Activated naive CD8-positive, alpha-beta T cell (primary cell): Measurements from ENCODE around the gene SETD2.
"Not testable (repeated sequence)": the region's sequence is repeated elsewhere in the genome, so short reads cannot be mapped to it uniquely, and the experiment has no call there.

Experiments used
- H3K27ac Mint-ChIP-seq: one replicate; pipeline ENCODE4 v1.8.0; 2021; ENCODE audit warnings: mixed read lengths
- H3K27me3 Mint-ChIP-seq: one replicate; pipeline ENCODE4 v1.8.0; 2021; ENCODE audit warnings: mixed read lengths
- H3K36me3 Mint-ChIP-seq: one replicate; pipeline ENCODE4 v1.8.0; 2021; ENCODE audit warnings: mixed read lengths
- H3K4me1 Mint-ChIP-seq: one replicate; pipeline ENCODE4 v1.8.0; 2021; ENCODE audit warnings: low read depth, mixed read lengths
- H3K4me3 Mint-ChIP-seq: one replicate; pipeline ENCODE4 v1.8.0; 2021; ENCODE audit warnings: mild to moderate bottlenecking, mixed read lengths
- H3K9me3 Mint-ChIP-seq: one replicate; pipeline ENCODE4 v1.8.0; 2021; ENCODE audit warnings: low read depth, mixed read lengths

The SETD2 gene

DNA sequence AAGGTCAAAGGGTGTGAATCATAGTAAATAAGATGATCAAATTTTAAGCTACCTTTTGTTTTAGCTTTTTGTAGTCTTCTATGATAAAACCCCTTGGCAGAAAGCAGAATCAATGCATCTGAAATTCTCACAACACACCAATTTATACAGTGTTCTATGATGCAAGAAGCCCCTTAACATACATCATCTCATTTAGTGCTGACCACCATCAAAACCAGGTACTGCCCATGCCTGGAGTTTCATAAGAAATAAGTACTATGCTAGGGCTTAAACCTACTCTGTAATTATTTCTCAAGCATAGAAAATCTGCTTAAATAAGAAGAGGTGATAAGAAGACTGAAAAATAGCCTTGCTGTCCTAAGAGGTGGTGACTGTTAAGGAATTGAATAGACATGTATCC, 116.8 kb downstream of the SETD2 start:
- peak overlapping the region; percentile 51 for H3K27ac Mint-ChIP-seq
- H3K27me3 Mint-ChIP-seq = no peaks in the 10 kb centered on the region

DNA sequence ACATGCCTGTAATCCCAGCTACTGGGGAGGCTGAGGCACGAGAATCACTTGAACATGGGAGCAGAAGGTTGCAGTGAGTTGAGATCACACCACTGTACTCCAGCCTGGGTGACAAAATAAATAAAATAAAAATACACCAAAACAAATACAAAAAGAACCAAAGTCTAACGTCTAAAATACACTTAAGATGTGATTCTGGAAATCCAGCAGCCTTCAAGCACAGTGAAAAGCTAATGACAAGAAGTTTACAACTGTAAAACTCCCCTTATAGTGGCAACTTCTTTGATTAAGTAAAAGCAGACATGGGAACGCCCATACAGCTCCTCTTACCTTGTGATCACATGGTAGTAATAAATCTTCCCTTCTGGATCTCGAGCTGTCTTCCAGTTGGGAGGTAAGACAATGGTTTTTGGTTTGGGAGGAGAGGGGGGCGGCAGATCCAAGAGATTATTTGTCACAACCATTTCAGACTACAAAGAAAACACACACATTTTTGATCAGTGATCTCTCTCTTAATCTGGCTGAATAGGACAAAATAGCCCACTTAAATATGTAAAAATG, 121.6 kb downstream of the SETD2 start:
- H3K27ac Mint-ChIP-seq = peak overlapping the region; percentile 30
- peaks cover 4% of the 10 kb centered on the region for H3K9me3 Mint-ChIP-seq
- peaks cover 10% of the 10 kb centered on the region for H3K36me3 Mint-ChIP-seq
- no peak overlapping the region for H3K4me3 Mint-ChIP-seq
- no peaks in the 10 kb centered on the region for H3K27me3 Mint-ChIP-seq
- H3K4me1 Mint-ChIP-seq = peaks cover 27% of the 10 kb centered on the region

More for the DNA sequence above, 116.8 kb downstream of the SETD2 start:
- Mint-ChIP-seq H3K4me3 (no peak overlapping the region), H3K9me3 (no peaks in the 10 kb centered on the region), H3K4me1 (peaks cover 13% of the 10 kb centered on the region), H3K36me3 (peaks cover 2% of the 10 kb centered on the region)

DNA sequence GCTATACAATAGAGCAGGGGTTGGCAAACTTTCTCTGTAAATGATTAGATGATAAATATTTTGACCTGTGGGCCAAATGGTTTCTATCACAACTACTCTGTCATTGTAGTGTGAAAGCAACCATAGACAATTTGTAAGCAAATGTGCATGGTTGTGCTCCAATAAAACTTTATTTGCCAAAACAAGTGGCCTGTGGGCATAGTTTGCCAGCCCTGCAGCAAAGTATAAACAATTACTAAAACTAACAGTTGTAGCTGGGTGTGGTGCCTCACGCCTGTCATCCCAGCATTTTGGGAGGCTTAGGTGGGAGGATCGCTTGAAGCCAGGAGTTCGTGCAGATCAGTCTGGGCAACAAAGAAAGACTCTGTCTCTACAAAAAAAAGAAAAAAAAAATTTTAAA, 122.8 kb downstream of the SETD2 start:
- Mint-ChIP-seq H3K9me3 (peaks cover 4% of the 10 kb centered on the region), H3K27me3 (no peaks in the 10 kb centered on the region), H3K36me3 (peaks cover 12% of the 10 kb centered on the region), H3K4me1 (peaks cover 29% of the 10 kb centered on the region), H3K27ac (no peak overlapping the region), H3K4me3 (no peak overlapping the region)

DNA sequence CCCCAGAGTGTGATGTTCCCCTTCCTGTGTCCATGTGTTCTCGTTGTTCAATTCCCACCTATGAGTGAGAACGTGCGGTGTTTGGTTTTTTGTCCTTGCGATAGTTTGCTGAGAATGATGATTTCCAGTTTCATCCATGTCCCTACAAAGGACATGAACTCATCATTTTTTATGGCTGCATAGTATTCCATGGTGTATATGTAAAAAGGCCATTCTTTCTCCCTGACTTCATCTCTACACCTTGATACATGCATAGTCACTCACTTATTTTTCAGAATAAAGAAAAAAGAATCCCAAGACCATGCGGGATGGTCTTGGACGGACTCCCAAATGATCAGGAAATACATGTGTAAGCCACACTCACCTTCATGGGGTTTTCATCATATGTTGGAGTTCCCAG, 126.6 kb downstream of the SETD2 start:
- H3K4me3 Mint-ChIP-seq = peak overlapping the region; percentile 62
- peaks cover 21% of the 10 kb centered on the region for H3K36me3 Mint-ChIP-seq
- H3K9me3 Mint-ChIP-seq, H3K27me3 Mint-ChIP-seq: not testable (repeated sequence)
- H3K27ac Mint-ChIP-seq = peak overlapping the region; percentile 94
- peaks cover 44% of the 10 kb centered on the region for H3K4me1 Mint-ChIP-seq

DNA sequence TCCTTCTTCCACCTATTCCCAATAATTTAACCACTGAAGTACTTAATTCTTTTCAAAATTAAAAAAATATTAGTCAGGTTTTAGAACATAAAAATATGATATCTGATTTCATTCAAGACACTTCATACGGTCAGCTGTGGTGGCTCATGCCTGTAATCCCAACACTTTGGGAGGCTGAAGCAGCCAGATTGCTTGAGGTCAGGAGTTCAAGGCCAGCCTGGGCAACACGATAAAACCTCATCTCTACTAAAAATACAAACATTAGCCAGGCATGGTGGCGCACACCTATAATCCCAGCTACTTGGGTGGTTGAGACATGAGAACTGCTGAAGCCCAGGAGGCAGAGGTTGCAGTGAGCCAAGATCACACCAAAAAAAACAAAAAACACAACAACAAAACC, 127.8 kb downstream of the SETD2 start:
- H3K9me3 Mint-ChIP-seq = peaks cover 4% of the 10 kb centered on the region
- H3K36me3 Mint-ChIP-seq = peaks cover 21% of the 10 kb centered on the region
- H3K4me1 Mint-ChIP-seq = peaks cover 54% of the 10 kb centered on the region
- H3K27me3 Mint-ChIP-seq = no peaks in the 10 kb centered on the region
- H3K4me3 Mint-ChIP-seq = no peak overlapping the region
- H3K27ac Mint-ChIP-seq = no peak overlapping the region

DNA sequence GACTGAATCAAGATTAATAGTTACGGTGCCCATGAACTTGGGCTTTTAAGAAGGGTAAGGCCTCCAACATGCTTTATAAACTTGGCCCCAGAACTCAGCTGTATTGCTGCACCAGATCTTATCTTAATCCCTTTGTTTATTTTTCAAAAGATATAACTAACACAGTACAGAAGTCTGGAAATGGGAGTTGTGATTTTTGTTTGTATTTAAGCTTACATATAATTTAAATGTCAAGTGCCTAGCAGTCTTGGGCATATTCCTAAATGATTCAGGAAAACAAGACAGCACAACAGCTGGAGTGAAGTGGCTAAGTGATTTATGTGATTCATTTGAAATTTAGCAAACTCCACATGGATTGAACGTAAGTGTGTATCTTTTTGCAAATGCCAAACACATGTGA, 128.3 kb downstream of the SETD2 start:
- H3K27me3 Mint-ChIP-seq = no peaks in the 10 kb centered on the region
- peak overlapping the region; percentile 78 for H3K27ac Mint-ChIP-seq
- H3K36me3 Mint-ChIP-seq = peaks cover 21% of the 10 kb centered on the region
- H3K9me3 Mint-ChIP-seq = peaks cover 4% of the 10 kb centered on the region
- H3K4me1 Mint-ChIP-seq = peaks cover 59% of the 10 kb centered on the region
- H3K4me3 Mint-ChIP-seq = no peak overlapping the region

DNA sequence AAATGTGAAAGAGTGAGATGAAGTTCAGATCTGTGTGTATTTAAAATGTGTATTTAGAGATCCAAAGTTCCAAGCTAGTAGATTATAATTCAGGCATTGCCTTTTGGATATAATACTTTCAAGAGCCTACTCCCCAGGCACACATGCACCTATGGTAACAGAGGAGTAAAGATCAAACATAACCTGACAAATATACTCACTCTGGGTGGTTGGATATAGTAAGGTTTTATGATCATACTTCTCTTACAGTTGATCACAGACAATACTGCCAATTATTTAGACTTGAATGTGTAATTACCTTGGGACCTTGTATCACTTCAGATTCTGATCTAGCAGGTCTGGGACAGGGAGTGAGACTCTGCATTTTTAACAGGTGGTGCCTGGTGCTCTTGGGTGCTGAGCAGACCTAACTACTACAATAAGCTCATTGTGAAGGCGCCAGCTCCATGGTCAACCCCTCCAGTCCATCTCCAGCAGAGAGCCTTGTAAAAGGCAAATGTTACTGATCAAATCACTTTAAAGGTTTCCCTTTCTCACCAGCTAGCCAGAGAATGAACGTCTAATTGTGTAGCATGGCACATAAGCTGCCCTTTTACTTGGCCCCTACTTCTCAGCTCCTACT, 128.9 kb downstream of the SETD2 start:
- Mint-ChIP-seq H3K4me1 (peaks cover 61% of the 10 kb centered on the region), H3K27me3 (no peaks in the 10 kb centered on the region), H3K9me3 (peaks cover 4% of the 10 kb centered on the region), H3K27ac (peak overlapping the region; percentile 78), H3K4me3 (no peak overlapping the region), H3K36me3 (peaks cover 18% of the 10 kb centered on the region)

DNA sequence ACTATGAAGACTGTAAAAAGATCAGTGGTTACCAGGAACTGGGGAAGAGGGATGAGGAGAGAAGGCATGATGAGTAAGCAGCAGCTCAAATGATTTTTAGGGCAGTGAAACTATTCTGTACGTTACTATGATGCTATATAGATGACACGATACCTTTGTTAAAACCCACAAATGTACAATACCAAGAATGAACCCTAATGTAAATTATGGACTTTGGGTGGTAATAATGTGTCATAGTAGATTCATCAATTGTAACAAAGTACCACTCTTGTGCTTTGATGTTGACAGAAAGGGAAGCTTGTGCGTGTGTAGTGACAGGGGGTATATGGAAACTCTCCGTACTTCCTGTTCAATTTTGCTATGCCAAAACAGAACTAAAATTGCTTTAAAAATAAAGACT, 132.9 kb downstream of the SETD2 start:
- H3K36me3 Mint-ChIP-seq, H3K9me3 Mint-ChIP-seq, H3K27me3 Mint-ChIP-seq: not testable (repeated sequence)
- peak overlapping the region; percentile 78 for H3K4me3 Mint-ChIP-seq
- H3K27ac Mint-ChIP-seq = peak overlapping the region; percentile 97
- H3K4me1 Mint-ChIP-seq = peaks cover 52% of the 10 kb centered on the region

DNA sequence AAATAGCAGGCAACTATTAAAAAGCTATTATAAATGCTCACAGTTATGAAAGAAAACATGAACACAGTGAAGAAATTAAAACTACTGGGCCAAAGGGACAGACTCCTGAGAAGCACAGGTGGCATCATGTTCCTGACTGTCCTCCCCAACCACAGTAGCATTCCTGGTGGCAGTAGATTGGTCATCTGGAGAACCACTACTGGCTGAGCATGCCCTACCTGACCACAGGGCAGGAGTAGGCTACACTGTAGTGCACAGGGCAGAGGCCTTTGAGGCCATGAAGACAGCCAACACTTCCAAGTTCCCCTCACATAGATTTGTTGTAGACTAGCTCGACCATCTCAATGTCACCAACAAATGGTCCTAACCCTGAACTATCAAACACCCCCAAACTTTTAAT, 135.2 kb downstream of the SETD2 start:
- no peaks in the 10 kb centered on the region for H3K9me3 Mint-ChIP-seq
- H3K27ac Mint-ChIP-seq = peak overlapping the region; percentile 41
- no peak overlapping the region for H3K4me3 Mint-ChIP-seq
- H3K36me3 Mint-ChIP-seq = no peaks in the 10 kb centered on the region
- H3K27me3 Mint-ChIP-seq = no peaks in the 10 kb centered on the region
- peaks cover 56% of the 10 kb centered on the region for H3K4me1 Mint-ChIP-seq

DNA sequence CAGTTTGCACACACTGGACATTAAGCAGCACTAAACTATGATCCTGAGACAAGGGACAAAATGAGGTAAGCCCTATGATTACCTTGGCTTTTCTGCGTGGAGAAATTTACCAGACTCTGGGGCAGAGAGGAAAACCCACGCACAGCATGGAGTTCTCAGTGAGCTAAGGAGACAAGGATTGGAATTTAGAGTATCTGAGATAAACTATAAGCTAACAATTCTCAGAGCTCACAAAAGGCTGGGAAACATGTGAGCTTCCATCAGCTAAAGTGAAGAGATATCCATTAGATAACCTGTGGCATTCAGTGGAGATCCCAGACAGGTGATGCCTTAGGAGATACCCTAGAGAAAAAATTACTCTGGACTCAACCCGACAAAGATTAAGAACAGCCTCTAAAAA, 135.8 kb downstream of the SETD2 start:
- Mint-ChIP-seq H3K4me1 (peaks cover 53% of the 10 kb centered on the region), H3K4me3 (no peak overlapping the region), H3K27me3 (no peaks in the 10 kb centered on the region), H3K9me3 (no peaks in the 10 kb centered on the region), H3K27ac (peak overlapping the region; percentile 41), H3K36me3 (no peaks in the 10 kb centered on the region)

DNA sequence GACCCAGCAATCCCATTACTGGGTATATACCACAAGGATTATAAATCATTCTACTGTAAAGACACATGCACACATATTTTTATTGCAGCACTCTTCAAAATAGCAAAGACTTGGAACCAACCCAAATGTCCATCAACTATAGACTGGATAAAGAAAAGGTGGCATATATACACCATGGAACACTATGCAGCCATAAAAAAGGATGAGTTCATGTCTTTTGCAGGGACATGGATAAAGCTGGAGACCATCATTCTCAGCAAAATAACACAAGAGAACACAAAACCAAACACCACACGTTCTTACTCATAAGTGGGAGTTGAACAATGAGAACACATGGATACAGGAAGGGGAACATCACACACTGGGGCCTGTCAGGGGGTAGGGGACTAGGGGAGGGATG, 137.5 kb downstream of the SETD2 start:
- not testable (repeated sequence) for H3K9me3 Mint-ChIP-seq, H3K27me3 Mint-ChIP-seq, H3K27ac Mint-ChIP-seq, H3K36me3 Mint-ChIP-seq, H3K4me3 Mint-ChIP-seq
- peaks cover 46% of the 10 kb centered on the region for H3K4me1 Mint-ChIP-seq

DNA sequence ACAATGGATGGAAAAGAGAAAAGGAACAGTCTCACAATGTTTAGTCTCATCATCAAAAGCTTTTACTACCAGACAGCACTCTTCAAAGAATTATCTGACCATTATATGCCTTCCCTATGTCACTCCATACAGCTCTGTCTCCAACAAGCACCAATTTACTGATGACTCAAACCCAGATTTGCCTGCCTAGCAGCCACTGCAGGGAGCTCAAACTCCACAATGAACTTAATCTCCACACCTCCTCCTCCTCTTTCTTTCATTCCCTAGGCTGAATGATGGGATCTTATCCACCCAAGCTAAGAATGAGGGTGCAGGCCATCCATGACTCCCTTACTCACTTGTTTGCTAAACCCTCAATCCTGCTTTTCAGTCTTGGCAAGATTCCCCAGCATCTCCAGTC, 139.0 kb downstream of the SETD2 start:
- H3K27ac Mint-ChIP-seq = peak overlapping the region; percentile 51
- no peaks in the 10 kb centered on the region for H3K27me3 Mint-ChIP-seq
- peaks cover 39% of the 10 kb centered on the region for H3K4me1 Mint-ChIP-seq
- H3K9me3 Mint-ChIP-seq = no peaks in the 10 kb centered on the region
- no peak overlapping the region for H3K4me3 Mint-ChIP-seq
- no peaks in the 10 kb centered on the region for H3K36me3 Mint-ChIP-seq

DNA sequence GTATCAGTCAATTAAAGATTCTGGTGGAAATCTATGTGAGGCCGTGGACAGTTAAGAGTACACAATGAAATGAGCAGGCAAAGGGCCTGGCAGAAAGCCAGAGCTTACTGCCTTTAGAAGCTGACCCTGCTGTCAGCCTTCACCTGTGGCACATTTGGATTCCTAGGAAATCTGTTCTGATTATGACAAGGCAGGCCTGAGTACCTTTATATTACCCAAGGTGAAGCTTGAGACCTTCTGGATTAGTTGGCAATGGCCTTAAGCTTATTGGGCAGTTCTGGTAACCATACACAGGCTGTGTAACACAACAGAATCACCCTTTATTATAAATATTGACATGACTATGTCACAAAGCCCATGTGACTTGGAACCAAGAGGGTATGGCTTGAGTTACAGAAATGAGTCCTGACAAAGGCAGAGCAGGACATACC, 141.3 kb downstream of the SETD2 start:
- no peaks in the 10 kb centered on the region for H3K9me3 Mint-ChIP-seq
- H3K4me3 Mint-ChIP-seq = no peak overlapping the region
- H3K36me3 Mint-ChIP-seq = peaks cover 9% of the 10 kb centered on the region
- no peaks in the 10 kb centered on the region for H3K27me3 Mint-ChIP-seq
- peaks cover 52% of the 10 kb centered on the region for H3K4me1 Mint-ChIP-seq
- peak overlapping the region; percentile 37 for H3K27ac Mint-ChIP-seq

DNA sequence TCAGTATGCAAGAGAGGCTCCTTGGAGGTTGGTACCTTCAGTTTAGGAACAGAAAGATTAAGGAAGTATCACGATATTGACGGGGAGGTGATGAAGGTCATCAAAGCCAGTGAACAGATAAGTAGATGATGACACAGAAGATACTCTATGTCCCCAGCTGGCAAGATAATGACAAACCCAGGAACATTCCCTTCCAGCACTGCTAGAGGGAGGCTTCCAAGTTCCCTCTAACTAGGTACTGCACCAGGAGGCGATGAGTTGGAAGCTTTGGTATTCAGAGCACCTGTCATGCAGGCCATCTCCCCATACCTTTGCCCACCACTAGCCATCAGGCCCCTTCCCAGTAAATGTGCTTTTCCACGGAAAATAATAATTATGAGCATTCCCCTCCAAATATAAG, 143.6 kb downstream of the SETD2 start:
- H3K36me3 Mint-ChIP-seq = peaks cover 12% of the 10 kb centered on the region
- no peaks in the 10 kb centered on the region for H3K9me3 Mint-ChIP-seq
- H3K27me3 Mint-ChIP-seq = no peaks in the 10 kb centered on the region
- H3K27ac Mint-ChIP-seq = peak overlapping the region; percentile 35
- no peak overlapping the region for H3K4me3 Mint-ChIP-seq
- peaks cover 56% of the 10 kb centered on the region for H3K4me1 Mint-ChIP-seq

DNA sequence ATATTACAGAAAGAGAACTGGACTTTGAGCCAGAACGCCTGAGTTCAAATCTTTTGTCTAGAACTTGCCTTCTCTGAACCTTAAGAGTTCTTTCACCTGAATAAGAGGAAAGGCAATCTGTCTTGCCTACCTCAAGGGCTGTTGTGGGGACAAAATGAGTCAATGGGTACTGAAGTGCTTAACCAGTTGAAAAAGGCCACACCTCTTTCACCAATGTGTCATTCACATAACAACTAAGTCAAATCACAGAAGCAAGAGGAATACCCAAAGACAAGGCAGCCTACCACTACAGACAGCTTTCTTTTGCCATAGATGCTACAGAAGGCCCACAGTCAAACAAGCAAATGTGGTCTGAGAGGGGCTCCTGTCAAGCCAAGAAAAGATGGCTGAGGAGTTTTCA, 144.7 kb downstream of the SETD2 start:
- Mint-ChIP-seq H3K27me3 (no peaks in the 10 kb centered on the region), H3K4me3 (peak overlapping the region; percentile 46), H3K36me3 (peaks cover 12% of the 10 kb centered on the region), H3K27ac (peak overlapping the region; percentile 67), H3K4me1 (peaks cover 48% of the 10 kb centered on the region), H3K9me3 (no peaks in the 10 kb centered on the region)

DNA sequence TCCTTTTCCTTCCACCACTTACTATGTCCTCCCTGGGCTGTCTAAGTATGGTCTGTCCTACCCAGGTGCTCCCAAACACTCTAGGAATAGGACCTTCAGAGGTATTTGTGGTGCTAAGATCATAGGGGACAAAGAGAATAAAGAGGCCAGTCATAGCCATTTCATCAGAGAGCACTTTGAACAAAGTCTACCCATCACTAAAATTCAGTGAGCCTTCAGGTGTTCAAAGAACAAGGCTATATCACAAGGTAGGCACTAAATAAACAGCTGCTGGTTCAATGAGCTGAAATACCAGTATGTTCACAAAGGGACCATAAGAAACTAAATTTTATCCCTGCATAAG, 145.7 kb downstream of the SETD2 start:
- H3K9me3 Mint-ChIP-seq = no peaks in the 10 kb centered on the region
- H3K27ac Mint-ChIP-seq = peak overlapping the region; percentile 84
- no peaks in the 10 kb centered on the region for H3K27me3 Mint-ChIP-seq
- no peak overlapping the region for H3K4me3 Mint-ChIP-seq
- peaks cover 12% of the 10 kb centered on the region for H3K36me3 Mint-ChIP-seq
- H3K4me1 Mint-ChIP-seq = peaks cover 50% of the 10 kb centered on the region
